Measurements from ENCODE around the gene LMTK2.
A peak's percentile ranks its signal among the peaks of the same experiment; 100 is the strongest.

LMTK2 gene

GRCh38 chr7:98203261-98203963 is 96.8 kb downstream of the LMTK2 start:
- DNase-seq (ENCODE audit: low spot score) = no peak

- no peak for DNase-seq (ENCODE audit: low spot score)
Observed at GRCh38 chr7:98203964-98204605, 97.4 kb downstream of the LMTK2 start.

- DNase-seq (ENCODE audit: low spot score) = no peak
Observed at GRCh38 chr7:98204670-98205069, 98.0 kb downstream of the LMTK2 start.

GRCh38 chr7:98205162-98205845 is 98.6 kb downstream of the LMTK2 start:
- no peak for DNase-seq (ENCODE audit: low spot score)

GRCh38 chr7:98206451-98207330 is 100.0 kb downstream of the LMTK2 start:
- no peak for DNase-seq (ENCODE audit: low spot score)

GRCh38 chr7:98209166-98209920 is 102.7 kb downstream of the LMTK2 start:
- DNase-seq (ENCODE audit: low spot score) = no peak

- DNase-seq (ENCODE audit: low spot score) = peak; percentile 82
Observed at GRCh38 chr7:98210513-98211220, 104.0 kb downstream of the LMTK2 start.

- DNase-seq (ENCODE audit: low spot score) = peak; percentile 73
Observed at GRCh38 chr7:98211221-98211675, 104.6 kb downstream of the LMTK2 start, which contains the start of gene BHLHA15. Gene BHLHA15 (plus strand): TSS chr7:98211439. CDS start chr7:98212310, 871 bp downstream.

GRCh38 chr7:98211676-98212531 is 105.2 kb downstream of the LMTK2 start:
- no peak for DNase-seq (ENCODE audit: low spot score)

- DNase-seq (ENCODE audit: low spot score) = no peak
Observed at GRCh38 chr7:98212532-98213041, 105.9 kb downstream of the LMTK2 start.

GRCh38 chr7:98213296-98213887 is 106.7 kb downstream of the LMTK2 start:
- DNase-seq (ENCODE audit: low spot score) = no peak

- no peak for DNase-seq (ENCODE audit: low spot score)
Observed at GRCh38 chr7:98213888-98214810, 107.5 kb downstream of the LMTK2 start.

GRCh38 chr7:98214811-98215321 is 108.2 kb downstream of the LMTK2 start:
- no peak for DNase-seq (ENCODE audit: low spot score)

- no peak for DNase-seq (ENCODE audit: low spot score)
Observed at GRCh38 chr7:98215561-98216495, 109.2 kb downstream of the LMTK2 start.

GRCh38 chr7:98216941-98217622 is 110.4 kb downstream of the LMTK2 start:
- no peak for DNase-seq (ENCODE audit: low spot score)

Data from GM03348 (cell line).